ENCODE results near the gene SLC16A3.
A peak's percentile ranks its signal among the peaks of the same experiment; 100 is the strongest.

Gene SLC16A3

DNA sequence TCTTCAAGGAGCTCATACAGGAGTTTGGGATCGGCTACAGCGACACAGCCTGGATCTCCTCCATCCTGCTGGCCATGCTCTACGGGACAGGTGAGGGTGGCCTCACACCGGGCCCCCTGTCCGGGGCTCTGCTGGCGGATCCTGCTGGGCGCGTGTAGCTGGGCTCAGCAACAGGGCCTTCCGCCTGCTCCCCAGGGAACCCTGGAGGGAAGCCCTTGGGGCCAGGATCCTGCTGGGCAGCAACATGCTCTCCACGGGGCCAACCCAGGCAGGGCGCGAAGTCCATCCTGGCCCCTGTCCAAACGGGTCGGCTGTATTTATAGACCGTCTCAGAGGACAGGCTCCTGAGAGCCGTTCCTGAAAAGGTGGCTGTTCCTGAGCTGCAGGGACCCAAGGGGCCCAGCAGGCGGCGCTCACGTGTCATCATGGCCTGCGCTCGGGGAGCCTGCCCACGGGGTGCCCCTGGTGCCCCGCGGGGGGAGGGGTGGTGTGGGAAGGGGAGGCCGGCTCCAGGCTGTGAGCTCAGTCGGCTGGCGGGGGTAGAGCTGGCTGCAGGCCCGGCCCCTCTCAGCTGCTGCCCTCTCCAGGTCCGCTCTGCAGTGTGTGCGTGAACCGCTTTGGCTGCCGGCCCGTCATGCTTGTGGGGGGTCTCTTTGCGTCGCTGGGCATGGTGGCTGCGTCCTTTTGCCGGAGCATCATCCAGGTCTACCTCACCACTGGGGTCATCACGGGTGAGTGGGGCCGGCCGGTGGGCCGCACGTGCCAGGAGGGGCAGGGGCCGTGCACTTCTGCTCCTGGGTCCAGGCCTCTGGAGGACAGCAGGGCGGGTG is 7.5 kb downstream of the SLC16A3 start:
- DNase-seq (ENCODE audit: low read depth in 2 of 3, low spot score in 1 of 3): peak; percentile 44 to 62 (median 58)

DNA sequence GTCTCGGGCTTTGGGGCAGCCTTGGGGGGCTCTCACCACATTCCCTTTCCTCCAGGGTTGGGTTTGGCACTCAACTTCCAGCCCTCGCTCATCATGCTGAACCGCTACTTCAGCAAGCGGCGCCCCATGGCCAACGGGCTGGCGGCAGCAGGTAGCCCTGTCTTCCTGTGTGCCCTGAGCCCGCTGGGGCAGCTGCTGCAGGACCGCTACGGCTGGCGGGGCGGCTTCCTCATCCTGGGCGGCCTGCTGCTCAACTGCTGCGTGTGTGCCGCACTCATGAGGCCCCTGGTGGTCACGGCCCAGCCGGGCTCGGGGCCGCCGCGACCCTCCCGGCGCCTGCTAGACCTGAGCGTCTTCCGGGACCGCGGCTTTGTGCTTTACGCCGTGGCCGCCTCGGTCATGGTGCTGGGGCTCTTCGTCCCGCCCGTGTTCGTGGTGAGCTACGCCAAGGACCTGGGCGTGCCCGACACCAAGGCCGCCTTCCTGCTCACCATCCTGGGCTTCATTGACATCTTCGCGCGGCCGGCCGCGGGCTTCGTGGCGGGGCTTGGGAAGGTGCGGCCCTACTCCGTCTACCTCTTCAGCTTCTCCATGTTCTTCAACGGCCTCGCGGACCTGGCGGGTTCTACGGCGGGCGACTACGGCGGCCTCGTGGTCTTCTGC is 8.4 kb downstream of the SLC16A3 start:
- DNase-seq (ENCODE audit: low read depth in 2 of 3, low spot score in 1 of 3): no peak

DNA sequence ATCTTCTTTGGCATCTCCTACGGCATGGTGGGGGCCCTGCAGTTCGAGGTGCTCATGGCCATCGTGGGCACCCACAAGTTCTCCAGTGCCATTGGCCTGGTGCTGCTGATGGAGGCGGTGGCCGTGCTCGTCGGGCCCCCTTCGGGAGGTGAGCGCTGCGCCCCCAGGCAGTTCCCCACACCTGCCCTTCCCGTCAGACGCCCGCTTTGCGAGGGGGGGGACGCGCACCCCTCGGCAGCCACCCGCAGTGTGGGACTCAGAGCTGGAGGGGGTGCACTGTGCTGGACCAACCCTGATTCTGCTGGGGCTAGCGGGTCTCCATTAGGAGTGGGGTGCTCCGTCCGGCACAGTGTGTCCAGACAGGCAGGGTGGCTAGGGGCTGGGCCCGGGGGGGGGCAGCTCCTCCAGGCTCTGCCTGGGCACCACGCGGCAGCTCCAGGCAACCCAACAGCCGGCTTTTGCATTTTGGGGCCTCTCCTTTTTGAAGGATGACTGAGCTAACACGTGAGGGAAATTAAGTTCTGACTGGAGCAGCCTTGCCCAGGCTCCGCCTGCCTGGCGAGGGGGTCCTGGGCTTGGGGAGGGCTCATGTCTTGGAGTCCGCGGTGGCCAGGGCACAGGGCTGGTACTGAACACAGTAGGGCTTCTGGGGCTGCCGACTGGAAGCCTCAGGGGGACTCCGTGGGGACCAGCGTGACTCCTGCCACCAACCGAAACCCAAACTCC is 9.1 kb downstream of the SLC16A3 start:
- DNase-seq (ENCODE audit: low read depth in 2 of 3, low spot score in 1 of 3): no peak

DNA sequence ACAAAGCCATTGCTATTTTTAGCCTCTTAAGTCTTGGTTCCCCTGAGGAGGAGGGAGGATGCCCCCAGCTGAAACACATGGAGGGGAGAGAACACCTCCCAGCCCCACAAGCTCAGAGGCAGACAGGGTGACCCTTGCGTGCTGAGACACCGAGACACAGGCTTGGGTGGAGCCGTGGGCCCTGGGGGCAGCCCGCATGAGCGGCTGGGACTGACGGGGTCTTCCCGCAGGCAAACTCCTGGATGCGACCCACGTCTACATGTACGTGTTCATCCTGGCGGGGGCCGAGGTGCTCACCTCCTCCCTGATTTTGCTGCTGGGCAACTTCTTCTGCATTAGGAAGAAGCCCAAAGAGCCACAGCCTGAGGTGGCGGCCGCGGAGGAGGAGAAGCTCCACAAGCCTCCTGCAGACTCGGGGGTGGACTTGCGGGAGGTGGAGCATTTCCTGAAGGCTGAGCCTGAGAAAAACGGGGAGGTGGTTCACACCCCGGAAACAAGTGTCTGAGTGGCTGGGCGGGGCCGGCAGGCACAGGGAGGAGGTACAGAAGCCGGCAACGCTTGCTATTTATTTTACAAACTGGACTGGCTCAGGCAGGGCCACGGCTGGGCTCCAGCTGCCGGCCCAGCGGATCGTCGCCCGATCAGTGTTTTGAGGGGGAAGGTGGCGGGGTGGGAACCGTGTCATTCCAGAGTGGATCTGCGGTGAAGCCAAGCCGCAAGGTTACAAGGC is 9.8 kb downstream of the SLC16A3 start:
- DNase-seq (ENCODE audit: low read depth in 2 of 3, low spot score in 1 of 3): peak; percentile 55 to 72 (median 64)

DNA sequence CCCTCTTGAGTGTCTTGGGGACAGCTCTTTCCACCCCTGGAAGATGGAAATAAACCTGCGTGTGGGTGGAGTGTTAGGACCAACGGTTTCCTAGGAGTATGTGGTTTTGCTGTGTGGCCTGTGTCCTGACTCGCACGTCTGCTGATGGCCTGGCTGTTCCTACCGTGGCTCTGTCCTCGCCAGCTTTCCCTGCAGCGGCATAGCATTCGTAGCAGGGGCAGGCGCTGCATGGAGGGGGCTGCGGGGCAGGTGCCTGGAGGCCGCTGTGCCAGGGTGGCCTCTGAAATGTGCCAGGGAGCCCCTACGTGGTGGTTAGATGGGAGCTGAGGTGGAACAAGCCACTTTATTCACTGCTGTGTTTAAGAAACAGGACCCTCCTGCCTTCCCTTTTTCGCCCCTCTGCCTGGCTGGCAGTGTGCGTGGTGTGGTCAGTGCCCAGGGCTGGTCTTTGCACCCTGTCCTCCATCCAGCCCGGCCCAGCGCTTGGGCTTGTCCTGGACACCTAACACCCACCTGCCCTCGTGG is 10.6 kb downstream of the SLC16A3 start:
- no peak for DNase-seq (ENCODE audit: low read depth in 2 of 3, low spot score in 1 of 3)

DNA sequence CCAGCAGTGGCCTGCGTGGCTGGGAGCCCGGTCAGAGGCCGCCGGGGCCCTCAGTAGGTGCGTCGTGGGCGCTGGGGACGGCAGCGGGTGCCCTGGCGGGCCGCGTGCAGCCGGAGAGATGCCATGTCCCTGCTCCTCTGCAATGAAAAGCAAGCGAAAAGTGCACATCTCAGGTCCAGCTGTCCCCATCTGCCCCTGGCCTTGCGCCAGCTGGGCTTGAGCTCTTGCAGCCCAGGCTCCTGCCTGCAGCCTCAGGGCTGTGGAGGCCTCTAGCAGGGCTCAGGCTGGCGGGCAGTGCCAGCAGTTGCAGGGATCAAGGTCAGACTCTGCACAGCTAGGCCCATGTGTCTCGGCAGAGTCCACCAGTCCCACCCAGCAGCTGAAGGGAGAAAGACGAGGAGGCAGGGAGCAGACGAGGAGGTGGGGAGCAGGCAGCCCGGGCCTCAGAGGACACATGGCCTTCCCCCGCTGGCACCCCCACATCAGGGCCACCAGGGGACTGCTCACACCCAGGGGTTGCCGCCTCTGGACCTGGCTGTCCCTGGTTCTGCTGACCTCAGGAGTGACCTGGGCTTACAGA is 11.2 kb downstream of the SLC16A3 start:
- no peak for DNase-seq (ENCODE audit: low read depth in 2 of 3, low spot score in 1 of 3)

DNA sequence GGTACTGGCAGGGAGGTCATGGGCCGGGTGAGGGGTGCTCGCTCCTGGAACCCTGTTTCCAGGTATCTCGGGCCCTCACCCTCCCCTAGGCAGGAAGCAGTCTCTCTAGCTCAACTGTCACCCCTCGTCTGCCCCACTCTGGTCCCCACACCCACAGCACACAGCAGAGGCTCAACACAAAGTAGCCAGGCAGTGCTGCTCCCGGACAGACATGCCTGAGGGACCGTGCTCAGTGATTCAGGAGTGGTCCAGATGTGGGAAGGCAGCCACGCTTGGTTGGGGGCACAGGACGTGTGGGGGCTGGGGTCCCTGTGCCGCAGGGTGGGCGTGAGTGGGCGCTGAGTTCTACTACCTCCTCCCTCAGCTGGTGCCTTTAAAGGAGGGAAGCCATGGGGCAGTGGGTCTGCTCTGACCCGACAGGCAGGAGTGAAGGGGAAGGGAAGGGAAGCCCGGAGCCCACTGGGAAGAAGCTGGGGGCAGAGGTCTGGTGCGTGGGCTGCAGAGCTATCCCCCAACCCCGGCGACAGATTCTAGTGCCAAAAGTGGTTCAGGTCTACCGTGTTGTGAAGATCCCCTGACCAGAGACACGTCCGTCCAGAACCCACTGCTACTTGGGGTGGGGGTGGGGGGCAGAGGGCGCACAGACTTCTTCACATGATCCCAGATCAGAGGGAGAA is 11.8 kb downstream of the SLC16A3 start:
- no peak for DNase-seq (ENCODE audit: low read depth in 2 of 3, low spot score in 1 of 3)

DNA sequence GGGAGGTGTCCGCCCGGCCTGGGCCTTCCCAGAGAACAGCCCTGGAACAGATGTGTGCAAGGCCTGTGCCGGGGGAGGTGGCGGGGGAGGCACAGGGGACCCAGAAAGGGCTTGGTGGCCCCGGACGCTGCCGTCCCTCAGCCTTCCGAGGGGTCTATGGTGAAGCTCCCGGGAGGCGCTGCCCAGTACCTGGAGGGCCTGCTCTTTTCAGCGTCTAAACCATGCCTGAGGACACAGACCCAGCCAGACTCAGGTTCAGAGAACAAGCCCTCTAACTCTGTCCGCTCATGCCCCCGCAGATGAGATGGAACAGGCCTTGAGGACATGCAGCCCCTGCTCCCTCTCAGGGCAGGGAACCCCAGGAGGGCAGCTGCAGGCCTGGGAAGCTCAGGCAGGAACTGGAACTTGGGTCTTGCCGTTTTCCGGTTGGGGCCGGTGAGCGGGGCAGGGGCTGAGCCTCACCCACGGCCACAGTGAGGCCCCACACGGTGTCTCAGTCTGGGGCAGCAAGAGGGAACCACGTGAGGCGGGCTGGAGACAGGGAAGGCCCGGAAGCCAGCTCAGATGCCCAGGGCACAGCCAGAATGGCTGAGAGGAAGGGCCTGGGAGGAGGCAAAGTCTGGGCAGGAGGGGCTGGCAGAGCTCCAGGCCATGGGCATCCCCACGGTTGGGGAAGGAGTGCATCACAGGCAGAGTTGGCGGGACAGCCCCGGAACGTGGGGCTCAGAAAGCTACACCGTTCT is 12.5 kb downstream of the SLC16A3 start:
- DNase-seq (ENCODE audit: low read depth in 2 of 3, low spot score in 1 of 3): peak in 2 of 3 donors; percentile 39 to 46

DNA sequence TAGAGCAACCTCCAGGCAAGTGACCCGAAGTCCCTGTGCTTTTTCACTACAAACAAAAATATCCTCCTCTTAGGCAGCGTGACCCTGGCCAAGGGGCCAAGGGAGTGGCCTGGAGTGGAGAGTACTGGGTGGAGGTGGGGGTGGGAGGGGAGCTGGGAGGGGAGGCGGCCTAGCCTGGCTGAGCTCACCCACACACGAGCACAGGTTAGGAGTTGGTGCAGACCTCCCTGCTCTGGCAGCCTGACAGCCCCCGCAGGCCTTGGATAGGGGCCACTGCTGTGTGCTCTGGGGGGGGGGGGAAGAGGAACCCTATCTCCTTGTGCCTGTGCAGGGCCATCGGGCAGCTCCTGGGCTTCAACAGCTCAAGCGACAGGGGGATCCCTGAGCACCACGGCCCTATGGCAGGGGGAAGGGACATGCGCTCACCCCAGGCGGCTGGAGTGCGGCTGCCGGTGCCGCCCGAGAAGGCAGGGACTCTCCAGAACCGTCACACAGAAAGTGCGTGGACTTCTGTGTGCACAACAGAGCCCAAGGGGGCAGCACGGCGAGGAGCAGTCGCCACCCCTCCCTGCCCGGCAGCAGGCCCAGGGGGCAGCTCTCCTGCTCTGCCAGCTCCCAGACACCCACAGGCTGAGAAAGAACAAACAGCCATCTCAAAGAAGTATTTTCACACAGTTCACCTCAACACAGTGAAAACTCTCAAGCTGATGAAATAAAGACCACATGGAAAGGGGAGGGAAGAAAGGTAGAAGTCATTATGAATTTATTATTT is 13.3 kb downstream of the SLC16A3 start:
- DNase-seq (ENCODE audit: low read depth in 2 of 3, low spot score in 1 of 3): no peak

DNA sequence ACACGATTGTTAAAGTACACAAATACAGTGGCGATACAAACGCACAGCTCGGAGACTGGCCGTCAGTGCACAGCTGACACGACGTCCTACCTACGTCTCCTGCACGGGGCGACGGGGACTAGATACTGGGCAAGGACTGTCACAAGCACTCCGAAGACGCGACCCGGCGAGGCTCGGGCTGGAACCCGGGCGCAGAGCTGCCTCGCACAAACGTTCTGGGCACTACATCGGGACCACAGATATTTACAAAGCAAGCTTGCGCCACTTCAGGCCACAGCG is 13.8 kb downstream of the SLC16A3 start:
- no peak for DNase-seq (ENCODE audit: low read depth in 2 of 3, low spot score in 1 of 3)

DNA sequence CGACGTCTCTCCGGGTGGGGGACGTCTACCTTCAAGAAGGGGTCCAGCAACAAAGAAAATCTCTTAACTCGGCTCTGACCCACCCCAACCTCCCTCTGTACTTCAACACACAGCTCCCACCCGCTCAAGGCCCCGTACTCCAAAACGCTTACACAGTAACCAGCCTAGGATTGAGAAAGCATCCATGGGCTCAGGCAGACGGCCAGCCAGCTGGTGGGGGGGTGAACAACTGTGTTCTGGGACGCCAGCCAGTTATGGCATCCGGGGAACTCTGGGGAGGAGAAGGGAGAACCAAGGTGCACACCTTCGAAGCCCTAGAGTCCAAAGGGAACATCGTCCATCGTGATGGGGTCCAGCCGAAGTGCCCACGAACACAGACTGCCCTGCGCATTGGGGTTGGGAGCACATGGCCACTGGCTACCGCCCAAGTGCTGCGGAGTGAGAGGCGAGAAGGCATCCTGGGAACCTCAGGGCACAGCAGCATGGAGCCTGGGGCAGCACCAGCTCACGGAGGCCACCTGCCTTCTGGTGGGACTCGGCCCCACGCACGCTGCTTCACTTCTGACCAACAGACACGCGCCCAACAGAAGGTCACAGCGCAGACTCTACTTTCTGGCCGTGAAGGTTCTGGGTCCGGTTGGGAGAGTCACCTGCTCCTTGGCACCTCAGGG is 14.3 kb downstream of the SLC16A3 start:
- DNase-seq (ENCODE audit: low read depth in 2 of 3, low spot score in 1 of 3): no peak

DNA sequence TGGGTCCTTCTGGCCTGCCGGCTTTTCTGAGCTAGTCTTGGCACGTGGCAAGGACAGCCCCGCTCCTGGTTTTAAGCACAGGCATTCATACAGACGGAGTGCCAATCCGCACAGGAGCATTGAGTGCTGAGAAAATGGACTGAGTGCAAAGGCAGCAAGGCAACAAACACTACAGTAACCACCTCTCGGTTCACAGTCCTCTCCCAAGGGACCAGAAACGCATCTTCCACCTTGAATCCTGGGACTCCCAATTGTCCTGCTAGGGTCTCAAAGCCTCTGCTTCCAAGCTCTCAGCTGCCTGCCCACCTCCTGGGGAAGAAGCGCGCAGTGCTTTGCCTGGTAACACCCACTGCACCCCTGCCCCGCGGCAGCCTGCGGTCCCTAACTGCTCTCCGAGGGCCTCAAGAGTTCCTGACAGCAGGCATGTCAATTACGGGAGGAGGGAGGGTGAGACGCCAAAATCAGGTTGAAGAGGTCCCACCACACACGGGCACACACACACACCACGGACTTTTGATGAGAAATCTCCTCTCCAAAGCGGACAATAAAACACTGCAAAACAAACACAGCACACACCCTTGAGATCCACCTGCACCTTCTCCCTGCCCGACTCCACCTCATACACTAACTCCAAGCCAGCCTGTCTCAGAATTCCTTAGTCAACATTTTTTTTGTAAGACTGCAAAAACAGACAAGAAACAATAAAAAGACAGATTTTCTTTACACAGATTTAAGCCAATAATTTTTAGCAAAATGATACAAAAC is 15.0 kb downstream of the SLC16A3 start:
- DNase-seq (ENCODE audit: low read depth in 2 of 3, low spot score in 1 of 3): no peak

DNA sequence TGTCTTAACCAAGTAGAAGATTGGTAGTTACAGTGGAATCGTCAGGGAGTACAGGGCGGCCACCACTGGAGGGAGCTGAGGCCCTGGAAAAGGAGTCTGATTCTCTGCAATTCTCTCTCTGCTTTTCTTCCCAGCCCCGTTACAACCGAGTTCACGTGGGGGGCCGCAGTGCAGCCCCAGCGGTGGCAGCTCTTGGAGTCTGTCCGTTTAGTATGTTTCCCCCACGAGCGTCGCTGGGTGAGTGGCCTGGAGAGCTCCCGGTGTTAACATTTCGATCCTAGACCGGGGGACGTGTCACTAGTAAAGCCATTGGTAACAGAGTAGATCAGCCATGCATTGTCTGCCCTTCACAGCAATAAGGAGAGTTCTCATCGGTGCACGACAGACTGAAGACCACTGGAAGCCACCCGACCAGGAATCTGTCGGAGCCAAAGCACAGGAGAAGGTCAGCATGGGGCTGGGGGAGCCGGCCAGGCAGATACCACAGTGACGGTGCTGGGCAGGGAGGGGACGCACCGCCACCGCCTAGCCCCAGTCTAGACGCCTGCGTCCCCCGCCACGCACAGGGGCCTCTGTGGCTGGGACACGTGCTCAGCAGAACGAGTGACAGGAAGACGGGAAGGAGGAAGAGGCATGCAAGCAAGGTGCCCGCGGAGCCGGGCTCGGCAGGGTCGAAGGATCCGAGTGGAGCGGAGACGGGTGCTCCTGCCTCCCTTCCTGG is 15.7 kb downstream of the SLC16A3 start:
- no peak for DNase-seq (ENCODE audit: low read depth in 2 of 3, low spot score in 1 of 3)

DNA sequence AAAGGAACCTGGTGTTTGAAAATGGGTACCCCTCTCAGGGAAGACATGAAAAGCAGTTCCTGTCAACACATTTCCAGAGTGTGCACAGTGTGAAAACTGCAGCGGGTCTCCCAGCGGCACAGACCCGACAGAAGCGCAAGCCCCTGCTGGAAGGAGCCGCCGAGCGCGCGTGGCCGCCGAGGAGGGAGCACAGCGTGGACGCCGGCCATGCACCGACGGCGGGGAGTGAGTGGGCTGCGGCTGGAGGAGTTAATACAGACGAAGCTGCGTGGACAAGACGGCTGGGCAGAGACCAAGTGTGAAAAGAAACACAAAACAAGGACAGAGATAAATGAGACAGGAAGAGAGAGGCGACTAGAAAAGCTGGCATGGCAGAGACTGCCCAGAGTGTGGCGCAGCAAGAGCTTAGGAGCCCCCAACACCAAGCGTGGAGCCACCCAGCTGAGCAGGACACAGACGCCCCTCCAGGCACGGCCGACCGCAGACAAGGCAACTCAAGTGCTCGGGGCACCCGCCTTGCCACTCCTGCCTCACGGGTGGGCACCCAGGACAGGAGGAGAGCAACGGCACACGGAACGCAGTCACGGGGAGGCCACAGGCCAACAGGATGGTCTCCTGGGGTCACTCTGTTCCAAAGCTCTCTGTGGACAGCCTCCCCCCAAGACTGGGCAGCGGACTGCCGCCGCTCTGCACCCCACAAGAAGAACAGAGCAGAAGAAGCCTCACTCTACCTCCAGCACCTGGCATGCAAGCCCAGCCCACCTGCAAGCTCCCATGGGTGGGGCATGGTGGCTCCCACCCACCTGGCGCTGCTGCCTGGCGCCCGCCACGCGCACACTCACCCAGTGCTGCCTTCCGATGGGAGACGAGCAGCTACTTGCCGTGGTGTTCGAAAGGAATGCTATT is 16.5 kb downstream of the SLC16A3 start:
- DNase-seq (ENCODE audit: low read depth in 2 of 3, low spot score in 1 of 3): no peak

DNA sequence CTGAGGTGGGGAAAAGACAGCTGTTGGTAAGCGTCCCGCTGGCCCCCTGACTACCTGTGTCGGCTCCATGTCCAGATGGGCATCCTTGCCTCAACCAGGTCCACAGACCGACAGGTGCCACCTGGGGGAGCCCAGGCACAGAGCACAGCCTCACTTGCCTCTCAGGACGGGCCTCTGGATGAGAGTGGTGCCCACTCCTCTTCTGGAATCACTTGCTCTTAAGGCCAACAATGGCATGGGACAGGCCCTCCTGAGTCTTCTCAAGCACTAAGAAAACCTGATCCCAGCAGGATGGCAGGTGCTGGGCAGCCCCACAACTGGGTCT is 17.2 kb downstream of the SLC16A3 start:
- no peak for DNase-seq (ENCODE audit: low read depth in 2 of 3, low spot score in 1 of 3)

Measured in stimulated activated CD4-positive, alpha-beta T cell treated with anti-CD3 and anti-CD28 coated beads, Interleukin-12 subunit alpha, Interleukin-12 subunit beta, amount 100 ng/mL, for 48 hours (primary cell).